Measurements from ENCODE around the gene BCL11B.
A peak's percentile ranks its signal among the peaks of the same experiment; 100 is the strongest.

BCL11B gene

GRCh38 chr14:99169776-99170356, 102.1 kb downstream of the BCL11B start:
- ATAC-seq (no peak), DNase-seq (no peak)
- Mint-ChIP-seq H3K27ac (no peak overlapping the region), H3K9me3 (no peaks in the 10 kb centered on the region), H3K27me3 (no peaks in the 10 kb centered on the region), H3K36me3 (ENCODE audit: low read depth) (peaks cover 32% of the 10 kb centered on the region), H3K4me1 (peaks cover 7% of the 10 kb centered on the region), H3K4me3 (no peak overlapping the region)

GRCh38 chr14:99168330-99168729, 103.7 kb downstream of the BCL11B start:
- H3K9me3 Mint-ChIP-seq, result peaks cover 3% of the 10 kb centered on the region
- ATAC-seq (no peak), DNase-seq (no peak)
- H3K4me3 Mint-ChIP-seq, result no peak overlapping the region
- H3K36me3 Mint-ChIP-seq (ENCODE audit: low read depth), result peaks cover 27% of the 10 kb centered on the region
- no peaks in the 10 kb centered on the region for H3K27me3 Mint-ChIP-seq
- peaks cover 12% of the 10 kb centered on the region for H3K4me1 Mint-ChIP-seq
- H3K27ac Mint-ChIP-seq, result peak overlapping the region; percentile 46

DNA sequence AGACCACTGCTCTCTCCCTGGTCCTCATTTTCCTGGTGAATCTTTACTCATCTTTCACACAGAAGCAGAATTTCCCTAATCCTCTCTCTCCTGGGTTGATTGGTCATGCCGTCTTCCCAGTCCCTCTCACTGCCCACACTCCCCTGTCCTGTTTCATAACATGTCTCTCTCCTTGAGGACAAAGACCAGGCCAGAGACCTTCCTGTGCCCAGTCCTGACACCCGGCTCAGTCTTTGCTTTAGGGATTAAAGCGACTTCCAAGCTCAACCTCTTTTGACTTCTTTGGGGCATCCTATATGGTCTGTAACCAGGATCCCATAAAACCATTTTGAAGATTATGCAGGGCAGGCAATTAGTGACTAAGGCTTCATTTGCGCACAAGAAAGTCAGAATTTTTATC, 105.5 kb downstream of the BCL11B start:
- ATAC-seq (no peak), DNase-seq (no peak)
- H3K4me3 Mint-ChIP-seq, result no peak overlapping the region
- peaks cover 18% of the 10 kb centered on the region for H3K36me3 Mint-ChIP-seq (ENCODE audit: low read depth)
- no peak overlapping the region for H3K27ac Mint-ChIP-seq
- peaks cover 8% of the 10 kb centered on the region for H3K9me3 Mint-ChIP-seq
- H3K27me3 Mint-ChIP-seq, result no peaks in the 10 kb centered on the region
- H3K4me1 Mint-ChIP-seq, result peaks cover 13% of the 10 kb centered on the region

- peaks cover 13% of the 10 kb centered on the region for H3K36me3 Mint-ChIP-seq (ENCODE audit: low read depth)
- H3K27ac Mint-ChIP-seq, result no peak overlapping the region
- ATAC-seq (no peak), DNase-seq (no peak)
- H3K27me3 Mint-ChIP-seq, result no peaks in the 10 kb centered on the region
- H3K4me3 Mint-ChIP-seq, result no peak overlapping the region
- H3K9me3 Mint-ChIP-seq, result peaks cover 13% of the 10 kb centered on the region
- H3K4me1 Mint-ChIP-seq, result peaks cover 13% of the 10 kb centered on the region
Measured at GRCh38 chr14:99164712-99165111, 107.3 kb downstream of the BCL11B start.

GRCh38 chr14:99163446-99163845, 108.6 kb downstream of the BCL11B start:
- H3K9me3 Mint-ChIP-seq, result peaks cover 13% of the 10 kb centered on the region
- ATAC-seq (peak; percentile 44), DNase-seq (no peak)
- H3K36me3 Mint-ChIP-seq (ENCODE audit: low read depth), result peaks cover 10% of the 10 kb centered on the region
- no peak overlapping the region for H3K4me3 Mint-ChIP-seq
- peaks cover 13% of the 10 kb centered on the region for H3K4me1 Mint-ChIP-seq
- H3K27ac Mint-ChIP-seq, result no peak overlapping the region
- no peaks in the 10 kb centered on the region for H3K27me3 Mint-ChIP-seq

DNA sequence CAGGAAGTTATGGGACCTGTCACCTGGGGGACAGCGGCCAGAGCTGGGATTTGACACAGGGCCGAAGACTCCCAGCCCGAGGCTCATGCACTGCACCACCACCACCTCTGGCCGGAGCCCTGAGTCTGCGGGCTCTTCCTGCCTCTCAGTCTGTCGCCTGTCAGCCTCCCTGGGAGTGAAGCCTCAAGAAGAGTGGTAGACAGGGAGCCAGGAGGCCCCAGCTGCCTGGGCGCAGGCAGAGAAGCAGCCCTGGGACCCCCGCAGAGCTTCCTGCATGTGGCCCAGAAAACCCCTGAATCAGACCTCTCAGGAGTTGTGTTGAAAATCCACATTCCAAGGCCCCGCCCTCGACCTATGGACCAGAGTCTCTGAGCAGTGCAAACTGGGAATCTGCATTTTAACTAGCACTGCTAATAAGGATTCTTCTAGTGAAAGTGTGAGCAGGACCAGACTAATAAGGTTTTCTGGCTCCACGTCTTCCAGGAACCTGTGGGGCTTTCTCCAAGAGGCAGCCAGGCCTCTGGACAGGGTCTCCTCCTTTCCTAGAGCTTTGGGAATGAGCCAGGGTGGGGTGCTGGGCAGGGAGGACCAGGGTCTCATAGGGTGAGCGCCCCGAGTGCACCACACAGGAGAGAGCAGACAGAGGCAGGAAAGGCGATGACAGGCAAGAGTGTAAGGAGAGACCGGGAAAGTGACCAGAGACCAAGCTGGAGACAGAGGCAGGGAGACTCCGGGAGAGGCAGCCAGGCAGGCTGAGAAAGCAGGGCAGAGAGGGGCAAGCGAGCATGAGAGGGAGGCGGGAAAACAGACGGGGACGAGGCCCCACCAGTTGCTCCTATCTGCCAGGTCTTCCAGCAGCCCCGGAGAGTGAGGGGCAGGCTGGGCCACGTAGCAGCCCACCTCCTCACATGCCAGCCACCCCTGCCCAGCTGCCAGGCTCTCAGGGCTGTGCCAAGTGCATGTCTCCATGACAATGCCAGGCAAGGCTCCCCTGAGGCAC, 112.4 kb downstream of the BCL11B start:
- Mint-ChIP-seq H3K9me3 (peaks cover 13% of the 10 kb centered on the region), H3K4me1 (peaks cover 17% of the 10 kb centered on the region), H3K27ac (no peak overlapping the region), H3K36me3 (ENCODE audit: low read depth) (peaks cover 4% of the 10 kb centered on the region), H3K27me3 (no peaks in the 10 kb centered on the region), H3K4me3 (no peak overlapping the region)
- no peak for ATAC-seq
- no peak for DNase-seq

GRCh38 chr14:99158646-99159165, 113.3 kb downstream of the BCL11B start:
- Mint-ChIP-seq H3K27me3 (no peaks in the 10 kb centered on the region), H3K36me3 (ENCODE audit: low read depth) (peaks cover 4% of the 10 kb centered on the region)
- no peak for ATAC-seq

DNA sequence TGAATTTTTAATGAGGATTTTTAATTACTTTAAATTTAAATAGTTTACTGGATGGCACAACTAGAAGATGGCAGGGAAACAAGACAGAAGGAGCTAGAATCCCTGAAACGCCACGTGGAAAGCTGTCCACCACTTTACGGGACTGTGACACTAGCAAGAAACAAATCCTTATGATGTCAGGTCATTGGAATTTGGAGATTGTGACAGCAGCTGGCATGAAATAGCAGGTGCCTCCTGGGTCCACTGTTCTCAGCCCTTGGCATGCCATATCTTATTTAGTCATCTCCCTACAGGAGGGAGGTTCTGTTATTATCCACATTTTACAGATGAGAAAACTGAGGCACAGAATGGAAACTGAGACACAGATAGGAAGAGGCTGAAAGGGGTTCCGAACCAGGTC, 113.8 kb downstream of the BCL11B start:
- H3K27me3 Mint-ChIP-seq, result no peaks in the 10 kb centered on the region
- no peak overlapping the region for H3K27ac Mint-ChIP-seq
- peaks cover 9% of the 10 kb centered on the region for H3K9me3 Mint-ChIP-seq
- no peak overlapping the region for H3K4me3 Mint-ChIP-seq
- H3K4me1 Mint-ChIP-seq, result peaks cover 6% of the 10 kb centered on the region
- DNase-seq, result no peak
- no peak for ATAC-seq
- no peaks in the 10 kb centered on the region for H3K36me3 Mint-ChIP-seq (ENCODE audit: low read depth)

More at GRCh38 chr14:99158646-99159165, 113.3 kb downstream of the BCL11B start:
- Mint-ChIP-seq H3K9me3 (peaks cover 13% of the 10 kb centered on the region), H3K27ac (no peak overlapping the region), H3K4me1 (peaks cover 12% of the 10 kb centered on the region), H3K4me3 (no peak overlapping the region)
- DNase-seq, result no peak

DNA sequence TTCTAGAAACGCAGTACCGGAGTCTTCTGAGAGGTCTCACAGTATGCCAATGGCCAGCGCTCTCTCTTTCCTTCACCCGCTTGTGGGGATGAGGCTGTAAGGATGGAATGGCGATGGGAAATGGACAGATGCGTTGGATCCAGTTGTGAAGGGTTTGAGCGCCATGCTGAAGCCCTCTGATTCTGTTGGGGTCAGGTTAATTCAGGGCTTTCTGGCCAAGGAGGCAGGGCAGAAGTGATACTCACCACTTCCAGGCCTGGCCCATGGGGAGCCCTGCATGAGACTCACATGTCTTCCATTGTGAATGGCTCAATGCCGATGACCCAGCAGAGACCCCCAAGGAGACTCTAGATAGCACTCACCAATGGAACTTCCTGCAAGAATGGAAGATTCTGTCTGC, 114.3 kb downstream of the BCL11B start:
- H3K4me3 Mint-ChIP-seq, result no peak overlapping the region

GRCh38 chr14:99157246-99157645, 114.8 kb downstream of the BCL11B start:
- H3K27ac Mint-ChIP-seq, result no peak overlapping the region
- H3K27me3 Mint-ChIP-seq, result no peaks in the 10 kb centered on the region
- peaks cover 6% of the 10 kb centered on the region for H3K4me1 Mint-ChIP-seq
- DNase-seq (no peak), ATAC-seq (no peak)
- H3K4me3 Mint-ChIP-seq, result no peak overlapping the region
- H3K9me3 Mint-ChIP-seq, result peaks cover 9% of the 10 kb centered on the region
- no peaks in the 10 kb centered on the region for H3K36me3 Mint-ChIP-seq (ENCODE audit: low read depth)

More for the DNA sequence above, 114.3 kb downstream of the BCL11B start:
- Mint-ChIP-seq H3K36me3 (ENCODE audit: low read depth) (no peaks in the 10 kb centered on the region), H3K4me1 (peaks cover 6% of the 10 kb centered on the region), H3K9me3 (peaks cover 9% of the 10 kb centered on the region), H3K27me3 (no peaks in the 10 kb centered on the region), H3K27ac (no peak overlapping the region)
- no peak for DNase-seq
- ATAC-seq, result no peak

DNA sequence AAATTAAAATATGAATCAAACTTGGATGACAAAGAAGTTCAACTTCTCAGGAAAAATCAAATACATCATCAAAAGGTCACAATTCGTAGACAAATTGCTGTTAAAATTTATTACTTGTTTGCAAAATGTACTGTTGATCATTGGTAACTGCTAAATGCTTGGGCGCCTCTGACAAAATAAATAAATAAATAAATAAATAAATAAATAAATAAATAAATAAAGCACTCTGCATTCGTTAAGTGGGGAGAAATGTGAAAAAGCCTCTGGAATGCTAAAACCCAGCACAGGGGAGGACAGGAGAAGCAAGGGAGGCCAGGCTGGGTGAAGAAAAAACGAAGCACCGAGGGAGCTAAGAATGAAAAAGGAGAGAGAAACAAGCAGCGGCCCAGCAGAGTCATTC, 115.2 kb downstream of the BCL11B start:
- H3K27ac Mint-ChIP-seq, result no peak overlapping the region
- peaks cover 6% of the 10 kb centered on the region for H3K4me1 Mint-ChIP-seq
- H3K27me3 Mint-ChIP-seq, result no peaks in the 10 kb centered on the region
- no peak overlapping the region for H3K4me3 Mint-ChIP-seq
- DNase-seq (no peak), ATAC-seq (no peak)
- H3K36me3 Mint-ChIP-seq (ENCODE audit: low read depth), result no peaks in the 10 kb centered on the region
- peaks cover 8% of the 10 kb centered on the region for H3K9me3 Mint-ChIP-seq

GRCh38 chr14:99156090-99156425, 115.9 kb downstream of the BCL11B start:
- no peak overlapping the region for H3K4me3 Mint-ChIP-seq
- ATAC-seq (no peak), DNase-seq (no peak)
- no peaks in the 10 kb centered on the region for H3K27me3 Mint-ChIP-seq
- H3K36me3 Mint-ChIP-seq (ENCODE audit: low read depth), result no peaks in the 10 kb centered on the region
- H3K27ac Mint-ChIP-seq, result no peak overlapping the region
- peaks cover under 1% of the 10 kb centered on the region for H3K9me3 Mint-ChIP-seq
- peaks cover 6% of the 10 kb centered on the region for H3K4me1 Mint-ChIP-seq

DNA sequence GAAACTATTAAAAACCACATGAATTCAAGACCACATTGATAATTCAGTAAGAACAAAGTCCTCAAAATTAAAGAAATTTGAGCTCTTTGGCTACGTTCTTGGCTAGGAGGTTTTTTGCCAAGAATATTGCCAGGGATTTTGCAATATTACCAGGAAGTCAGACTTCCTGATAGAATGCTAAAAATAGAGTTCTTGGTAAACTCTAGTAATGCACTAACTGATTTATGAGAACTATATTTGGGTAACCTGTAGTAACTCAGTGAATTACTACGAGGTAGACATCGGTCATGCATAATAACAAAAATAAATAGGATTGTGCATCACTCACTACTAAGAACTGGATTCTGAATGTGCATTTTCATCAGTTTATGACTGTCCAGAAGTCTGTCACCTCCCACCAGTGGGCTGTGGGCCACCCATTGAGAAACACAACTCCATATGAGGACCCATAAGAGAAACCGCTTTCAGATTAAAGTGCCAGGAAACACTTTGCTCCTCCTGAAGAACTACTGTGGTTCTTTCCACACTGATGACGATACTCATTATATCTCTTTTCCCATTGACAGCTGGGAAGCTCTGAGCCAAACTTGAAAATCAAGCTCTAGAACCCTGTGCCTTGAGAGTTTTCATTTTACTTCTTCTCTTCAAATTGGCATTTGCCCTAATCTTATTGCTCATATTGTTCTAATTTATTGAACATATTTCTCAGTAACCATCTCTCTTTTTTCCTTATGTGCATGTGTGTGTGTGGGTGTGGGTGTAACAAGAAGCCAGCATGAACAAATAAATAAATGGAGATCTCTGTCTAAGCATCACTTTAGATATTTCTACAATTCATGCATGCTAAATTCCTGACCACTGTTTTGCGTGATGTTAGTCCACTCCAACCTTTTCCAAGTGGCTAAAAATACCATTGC, 116.6 kb downstream of the BCL11B start:
- H3K27ac Mint-ChIP-seq, result no peak overlapping the region
- ATAC-seq (peak; percentile 36), DNase-seq (no peak)
- no peaks in the 10 kb centered on the region for H3K27me3 Mint-ChIP-seq
- no peak overlapping the region for H3K4me3 Mint-ChIP-seq
- H3K9me3 Mint-ChIP-seq, result no peaks in the 10 kb centered on the region
- no peaks in the 10 kb centered on the region for H3K36me3 Mint-ChIP-seq (ENCODE audit: low read depth)
- H3K4me1 Mint-ChIP-seq, result peaks cover 6% of the 10 kb centered on the region

DNA sequence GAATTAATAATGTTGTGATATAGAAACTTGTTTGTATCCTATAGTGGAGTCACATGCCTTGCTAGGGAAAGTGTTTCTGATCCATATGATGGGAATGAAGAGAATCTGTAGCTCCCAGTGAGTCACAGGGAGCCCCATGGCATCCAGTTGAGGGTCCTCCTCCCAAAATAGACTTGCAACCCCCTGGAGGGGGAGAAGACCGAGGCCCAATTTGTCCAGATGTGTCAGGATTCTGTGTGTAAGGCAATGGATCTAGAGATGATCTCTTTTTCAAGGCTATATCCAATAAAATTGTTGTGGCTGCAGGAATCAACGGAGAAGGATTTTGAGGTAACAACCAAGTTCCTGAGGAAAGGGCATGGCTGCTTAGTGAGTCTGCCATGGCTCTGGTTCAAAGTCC, 121.8 kb downstream of the BCL11B start:
- no peak for DNase-seq
- Mint-ChIP-seq H3K4me3 (no peak overlapping the region), H3K27ac (no peak overlapping the region), H3K4me1 (no peaks in the 10 kb centered on the region), H3K27me3 (no peaks in the 10 kb centered on the region), H3K36me3 (ENCODE audit: low read depth) (no peaks in the 10 kb centered on the region), H3K9me3 (no peaks in the 10 kb centered on the region)
- ATAC-seq, result no peak
